GM21723 (cell line): ENCODE measurements around the gene CXCR1.
A peak's percentile ranks its signal among the peaks of the same experiment; 100 is the strongest.
"Not testable (repeated sequence)": the region's sequence is repeated elsewhere in the genome, so short reads cannot be mapped to it uniquely, and the experiment has no call there.

Source experiments
- ATAC-seq: cut with Tn5 transposase; IDR thresholded peaks from one replicate; pipeline ENCODE4 v1.9.1; 2021; ENCODE audit warnings: mild to moderate bottlenecking, moderate library complexity; ENCODE audit not compliant: unreplicated experiment

Gene CXCR1

GRCh38 chr2:218166791-218167190 lies at the start of gene CXCR1:
Gene CXCR1 (minus strand): TSS chr2:218166962. CDS start chr2:218165211, 1,751 bp downstream.
- no peak for ATAC-seq

DNA sequence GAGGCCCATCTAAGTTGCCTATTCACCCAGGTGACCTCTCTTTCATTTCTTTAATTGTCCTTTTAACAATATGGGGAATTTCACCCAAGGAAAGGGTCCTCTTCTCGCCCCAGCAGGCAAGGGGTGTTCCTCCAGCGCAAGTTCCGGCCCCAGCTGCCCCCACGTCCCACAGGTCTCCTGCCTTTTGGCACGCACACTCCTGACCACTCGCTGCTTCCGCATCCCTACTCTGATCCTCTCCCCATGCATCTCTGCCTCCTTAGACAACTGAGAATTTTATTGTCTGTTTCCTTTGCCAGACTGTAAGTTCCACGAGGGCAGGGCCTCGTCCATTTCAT lies 49.5 kb upstream of the CXCR1 start:
- no peak for ATAC-seq

DNA sequence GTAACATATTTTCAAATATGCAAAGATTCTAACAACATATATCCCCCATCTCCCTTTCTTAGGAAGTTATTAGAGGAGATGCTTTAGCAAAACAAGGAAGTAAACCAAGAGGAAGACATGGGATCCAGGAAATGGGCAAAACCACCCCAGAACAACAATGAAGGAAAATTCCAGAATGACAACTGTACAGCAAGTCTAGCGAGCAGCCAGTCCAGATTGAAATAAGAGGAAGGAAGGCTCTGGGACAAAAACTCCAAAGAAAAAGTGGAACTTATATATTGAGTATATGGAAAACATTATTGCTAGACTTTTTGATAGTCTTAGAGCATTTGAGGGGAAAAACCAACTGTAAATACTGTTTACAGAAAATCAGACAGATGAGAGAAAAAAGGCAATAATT lies 47.4 kb upstream of the CXCR1 start:
- no peak for ATAC-seq

- ATAC-seq = no peak
These were observed 42.3 kb upstream of the CXCR1 start for GRCh38 chr2:218209078-218209477.

- ATAC-seq = no peak
These were observed 35.5 kb upstream of the CXCR1 start for GRCh38 chr2:218202266-218202665.

DNA sequence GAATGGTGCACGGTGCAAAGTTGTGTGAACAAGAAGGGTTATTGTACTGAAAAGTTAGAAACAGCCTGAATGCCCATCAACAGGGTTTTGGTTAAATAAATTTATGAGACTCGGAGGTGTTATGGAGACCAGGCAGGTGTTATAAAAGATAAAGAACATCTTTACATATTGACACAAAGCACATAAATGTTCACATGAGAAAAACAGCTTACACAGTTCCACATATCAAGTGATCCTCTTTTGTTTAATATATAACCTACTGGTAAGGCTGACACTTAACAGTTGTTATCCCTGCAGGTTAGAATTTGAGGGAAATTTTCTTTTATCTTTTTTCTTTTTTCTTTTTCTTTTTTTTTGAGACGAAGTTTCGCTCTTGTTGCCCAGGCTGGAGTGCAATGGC lies 30.2 kb upstream of the CXCR1 start:
- ATAC-seq = no peak

- no peak for ATAC-seq
These were observed 28.1 kb upstream of the CXCR1 start for GRCh38 chr2:218194880-218195279.

DNA sequence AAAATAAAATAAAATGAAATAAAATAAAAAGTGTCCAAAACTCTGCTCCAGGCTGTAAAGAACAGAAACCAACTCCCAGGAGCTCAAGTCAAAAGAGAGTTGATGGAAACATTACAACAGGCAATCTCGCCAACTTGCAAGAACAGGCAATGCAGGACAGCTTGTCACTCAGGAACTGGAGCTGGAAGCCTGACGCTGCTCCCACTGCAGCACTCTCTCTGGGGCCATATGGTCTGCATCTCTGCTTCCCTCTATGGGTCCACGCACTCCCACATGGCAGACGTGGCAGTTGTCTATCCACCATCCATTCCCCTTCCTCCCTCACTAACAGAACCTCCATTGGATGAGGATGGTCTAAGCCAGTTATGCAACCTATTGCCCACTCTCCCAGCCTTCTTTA lies 26.9 kb upstream of the CXCR1 start:
- no peak for ATAC-seq

DNA sequence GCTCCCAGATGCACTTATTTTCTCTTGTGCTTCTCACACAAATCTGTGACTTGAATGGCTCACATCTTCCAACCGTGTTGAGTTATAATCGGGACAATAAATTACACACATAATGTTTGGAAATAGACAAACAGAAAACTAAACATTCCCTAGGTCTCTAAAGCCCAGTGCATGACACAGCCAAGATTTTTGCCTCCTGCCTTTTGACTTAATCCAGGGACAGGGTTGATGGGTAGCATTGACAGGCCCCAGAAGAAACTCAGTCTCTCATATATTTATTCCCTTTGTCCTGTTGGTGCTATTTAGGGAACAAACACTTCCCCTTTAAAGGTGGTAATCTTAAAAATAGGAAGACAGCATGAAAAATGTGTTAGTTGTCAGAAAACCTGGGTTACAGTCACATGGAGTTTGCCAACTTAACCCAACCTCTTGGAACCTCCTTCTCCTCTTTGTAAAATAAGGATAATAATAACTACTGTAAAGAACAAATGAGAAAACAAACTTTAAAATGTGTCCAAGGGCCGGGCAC lies 26.2 kb upstream of the CXCR1 start:
- ATAC-seq = no peak

- ATAC-seq = no peak
These were observed 21.8 kb upstream of the CXCR1 start for GRCh38 chr2:218188528-218188927.

- ATAC-seq = no peak
These were observed 20.7 kb upstream of the CXCR1 start for GRCh38 chr2:218187296-218188015.

DNA sequence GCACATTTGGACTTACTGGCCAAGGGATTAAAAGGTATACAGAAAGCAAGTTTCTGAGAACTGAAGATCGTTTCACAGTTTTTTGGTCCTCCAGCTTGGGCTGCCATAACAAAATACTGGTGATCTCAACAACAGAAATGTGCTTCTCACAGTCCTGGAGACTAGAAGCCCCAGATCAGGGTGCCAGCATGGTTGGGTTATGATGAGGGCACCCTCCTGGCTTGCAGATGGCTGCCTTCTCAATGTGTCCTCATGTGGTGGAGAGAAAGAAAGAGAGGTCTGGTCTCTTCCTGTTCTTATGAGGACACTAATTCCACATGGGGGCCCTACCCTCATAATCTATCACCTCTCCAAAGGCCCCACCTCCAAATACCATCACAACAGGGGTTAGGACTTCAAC lies 20.1 kb upstream of the CXCR1 start:
- ATAC-seq = no peak

DNA sequence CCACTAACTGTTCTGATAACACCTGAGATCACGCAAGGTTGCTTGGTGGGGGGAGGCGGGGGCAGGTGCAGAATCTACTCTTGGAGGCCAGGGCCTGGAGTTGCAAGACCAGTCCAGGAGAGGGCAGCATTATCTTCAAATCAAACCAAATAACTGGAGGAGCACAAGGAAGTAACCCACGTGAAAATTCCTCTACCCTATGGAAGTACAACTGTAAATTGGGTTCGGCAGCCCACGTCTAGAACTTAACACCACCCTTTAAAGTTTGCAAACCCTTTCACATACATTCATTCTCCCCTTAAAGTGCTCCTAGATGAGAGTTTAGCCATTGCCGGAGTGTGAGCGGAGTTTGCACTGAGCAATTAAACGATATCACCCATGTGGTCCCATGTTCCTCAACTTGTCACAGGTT lies 19.6 kb upstream of the CXCR1 start:
- peak; percentile 76 for ATAC-seq

GRCh38 chr2:218184331-218184730 lies 17.6 kb upstream of the CXCR1 start:
- ATAC-seq = no peak

DNA sequence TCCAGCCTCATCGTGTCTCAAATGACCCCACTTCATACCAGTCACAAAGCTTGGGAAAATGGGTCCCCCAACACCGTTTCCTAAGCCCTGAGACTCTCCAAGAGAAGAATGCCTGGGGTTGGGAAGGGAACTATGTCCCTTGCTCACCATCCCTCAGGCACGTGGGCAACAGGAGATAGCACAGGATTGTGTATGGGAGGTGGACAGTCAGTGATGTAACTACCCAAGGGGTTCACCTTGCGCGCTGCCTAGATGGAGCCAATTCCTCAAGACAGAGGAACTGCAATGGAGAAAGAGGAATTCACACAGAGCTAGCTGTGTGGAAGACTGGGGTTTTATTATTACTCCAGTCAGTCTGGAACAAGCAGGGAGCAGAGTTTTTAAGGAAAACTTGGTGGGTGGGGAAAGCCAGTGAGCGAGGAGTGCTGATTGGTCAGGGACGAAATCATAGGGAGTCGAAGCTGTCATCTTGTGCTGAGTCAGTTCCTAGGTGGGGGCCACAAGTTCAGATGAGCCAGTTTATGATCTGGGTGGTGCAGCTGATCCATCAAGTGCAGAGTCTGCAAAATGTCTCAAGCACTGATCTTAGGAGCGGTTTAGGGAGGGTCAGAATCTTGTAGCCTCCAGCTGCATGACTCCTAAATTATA lies 13.8 kb upstream of the CXCR1 start:
- ATAC-seq = no peak

DNA sequence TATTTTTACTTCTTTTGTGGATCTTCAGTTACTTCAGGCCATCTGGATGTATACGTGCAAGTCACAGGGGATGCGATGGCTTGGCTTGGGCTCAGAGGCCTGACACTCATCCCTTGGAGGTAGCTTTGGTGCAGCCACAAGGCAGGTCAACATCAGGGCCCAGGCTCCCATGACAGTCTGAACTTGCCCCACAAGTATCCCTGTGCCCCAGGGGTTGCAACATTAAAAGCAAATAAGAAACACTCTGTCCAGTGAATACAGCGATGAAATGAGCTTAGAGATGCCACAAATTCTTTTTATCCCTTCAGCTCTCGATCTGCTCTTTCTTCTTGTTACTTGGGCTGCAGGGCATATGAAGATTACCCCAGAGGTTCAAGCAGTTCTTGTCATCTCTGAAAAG lies 13.0 kb upstream of the CXCR1 start:
- no peak for ATAC-seq

DNA sequence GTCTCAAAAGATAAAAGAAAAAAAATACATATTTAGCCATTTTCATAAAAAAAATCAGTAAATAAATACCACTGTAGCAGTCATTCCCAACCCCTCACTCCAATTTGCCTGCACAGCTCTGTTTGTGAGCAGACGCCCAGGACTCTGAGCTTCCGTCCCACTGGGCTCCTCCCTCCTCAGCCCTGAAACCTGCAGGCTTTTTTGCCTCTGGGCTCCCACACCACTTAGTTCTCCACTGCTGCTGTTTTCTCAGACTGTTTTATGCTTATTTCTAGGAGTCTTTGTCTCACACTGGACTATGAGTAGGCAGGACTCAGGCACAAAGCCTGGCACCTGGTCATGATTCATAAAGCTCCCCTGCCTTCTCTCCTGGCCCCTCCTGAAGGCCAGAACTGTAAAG lies 6.1 kb upstream of the CXCR1 start:
- ATAC-seq = no peak

DNA sequence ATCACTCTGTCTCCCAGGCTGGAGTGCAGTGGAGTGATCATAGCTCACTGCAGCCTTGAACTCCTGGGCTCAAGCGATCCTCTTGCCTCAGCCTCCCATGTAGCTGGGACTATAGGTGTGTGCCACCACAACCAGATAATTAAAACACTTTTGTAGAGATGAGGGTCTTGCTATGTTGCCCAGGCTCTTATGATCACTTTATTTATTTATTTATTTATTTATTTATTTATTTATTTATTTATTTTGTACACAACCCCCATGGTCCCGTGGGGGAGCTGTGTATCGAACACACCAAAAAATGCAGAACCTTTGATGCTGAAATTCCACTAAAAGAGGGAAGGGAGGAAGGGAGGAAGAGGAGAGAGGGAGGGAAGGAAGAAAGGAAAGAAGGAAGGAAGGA lies 5.0 kb upstream of the CXCR1 start:
- not testable (repeated sequence) for ATAC-seq

DNA sequence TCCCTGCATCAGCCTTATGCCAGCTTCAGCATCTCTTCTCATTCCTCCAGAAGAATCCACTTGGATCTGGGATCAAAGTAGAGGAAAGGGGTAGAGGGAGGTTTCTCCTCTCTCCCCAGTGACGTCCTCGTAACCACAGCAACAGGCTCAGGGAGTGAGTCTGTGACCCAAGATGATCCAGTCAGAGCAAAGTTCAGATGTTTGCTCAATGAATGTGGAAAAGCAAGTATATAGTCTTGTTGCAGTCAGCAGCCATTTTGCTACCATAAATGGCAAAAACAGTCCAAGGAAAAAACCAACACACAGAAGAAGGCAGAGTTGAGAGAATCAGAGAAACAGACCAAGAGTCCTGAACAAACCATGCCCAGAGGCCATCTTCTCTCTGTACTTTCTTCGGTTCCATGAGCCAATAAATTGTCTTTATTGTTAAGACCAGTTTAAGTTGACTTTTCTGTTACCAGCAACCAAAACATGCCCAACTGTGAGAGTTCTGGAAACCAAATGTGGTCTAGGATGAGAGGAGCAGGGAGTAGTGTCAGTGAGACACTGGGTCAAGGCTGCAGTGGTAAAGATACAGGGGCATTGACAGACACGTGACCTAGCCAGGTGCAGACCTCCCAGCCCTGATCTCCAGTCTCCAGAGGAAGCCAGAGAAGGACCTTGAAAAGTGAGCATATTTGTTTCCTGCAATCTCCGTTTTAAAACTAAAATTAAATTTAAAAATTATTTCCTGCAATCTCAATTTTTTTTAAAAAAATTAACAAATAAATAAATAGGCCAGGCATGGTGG lies 3.2 kb upstream of the CXCR1 start:
- no peak for ATAC-seq

DNA sequence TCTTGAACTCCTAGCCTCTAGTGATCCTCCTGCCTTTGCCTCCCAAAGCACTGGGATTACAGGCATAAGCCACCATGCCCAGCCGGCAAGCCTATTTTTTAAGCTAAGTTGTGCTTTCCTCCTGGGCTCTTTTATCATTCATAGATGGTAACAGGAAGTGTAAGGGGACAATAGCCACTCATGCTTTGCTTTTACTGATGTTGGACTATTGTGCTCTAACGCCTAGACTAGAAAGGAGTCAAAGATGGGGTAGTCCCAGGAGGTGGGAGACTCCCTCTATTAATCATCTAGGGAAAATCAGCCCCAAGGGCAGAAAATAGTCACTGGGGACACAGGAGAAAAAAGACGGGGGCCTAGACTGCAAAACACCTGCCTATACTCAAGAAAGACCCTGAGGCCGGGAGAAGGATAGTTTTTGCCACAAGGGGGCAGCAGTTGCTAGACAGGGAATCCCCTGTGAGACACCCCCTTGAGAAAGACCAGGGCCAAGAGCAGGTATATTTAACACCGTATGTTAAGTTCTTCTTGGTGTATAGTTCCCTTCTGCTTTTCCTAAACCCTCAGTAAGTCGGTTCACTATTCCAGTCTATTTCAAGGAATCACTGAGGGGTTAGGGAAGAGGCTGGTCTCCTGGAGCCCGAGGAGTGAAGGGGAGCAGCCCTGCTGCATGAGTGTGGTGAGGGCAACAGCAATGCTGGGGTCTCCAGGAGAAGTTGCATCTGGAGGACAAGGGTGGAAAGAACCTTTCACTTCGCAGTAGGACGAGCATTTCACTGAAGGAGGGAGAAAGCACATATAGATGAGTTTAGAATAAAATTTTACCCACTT lies 2.1 kb upstream of the CXCR1 start:
- peak; percentile 75 for ATAC-seq

DNA sequence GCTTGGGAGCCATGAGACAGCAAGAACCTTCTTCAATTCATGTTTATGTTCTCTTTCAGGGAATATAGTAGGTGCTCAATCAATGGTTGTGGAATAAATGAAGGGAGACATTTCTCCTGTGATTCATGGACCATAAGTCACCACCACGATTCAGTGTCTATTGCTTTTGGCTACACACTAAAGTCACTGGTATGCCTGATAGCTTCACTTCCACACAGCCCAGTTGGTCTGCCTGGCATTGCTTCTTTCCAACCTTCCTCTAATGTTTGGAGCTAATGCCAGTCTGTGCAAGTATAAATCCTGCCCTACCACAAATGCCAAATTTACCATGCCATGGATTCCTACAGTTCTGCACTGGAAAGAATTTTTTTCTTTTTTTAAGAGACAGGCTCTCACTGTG lies 1.3 kb upstream of the CXCR1 start:
- ATAC-seq = no peak
